Smooth muscle cell (in vitro differentiated cells): ENCODE data around the gene TET2. TPM values are rescaled to one million over a fixed set of nuclear protein-coding genes. Genes with fewer than 3 reads are reported as not detected.

Source experiments
- DNase-seq: peaks from one replicate; lab custom pipeline; 2025; ENCODE audit not compliant: unreplicated experiment; lab: John Stamatoyannopoulos, UW
- H2AFZ ChIP-seq: fragments of 200-600 bp; sonication (generic); 2 replicates; pipeline ENCODE4 v1.6.0; 2016; ENCODE audit warnings: antibody characterized with exemption, low read depth, mild to moderate bottlenecking
- H3F3A ChIP-seq: fragments of 200-600 bp; sonication (generic); 2 replicates; pipeline ENCODE4 v1.6.0; 2017; ENCODE audit warnings: antibody characterized with exemption, low read depth
- H3K27ac ChIP-seq: fragments of 200-600 bp; sonication (generic); 2 replicates; pipeline ENCODE4 v1.5.1; 2016; ENCODE audit warnings: low read depth, mild to moderate bottlenecking
- H3K27me3 ChIP-seq: fragments of 200-600 bp; sonication (generic); 2 replicates; pipeline ENCODE4 v1.6.1; 2016; ENCODE audit warnings: low read depth, mild to moderate bottlenecking
- H3K36me3 ChIP-seq: fragments of 200-600 bp; sonication (generic); 2 replicates; pipeline ENCODE4 v1.5.1; 2016; ENCODE audit warnings: low read depth
- H3K4me1 ChIP-seq: fragments of 200-600 bp; sonication (generic); 2 replicates; pipeline ENCODE4 v1.5.1; 2016; ENCODE audit warnings: low read depth
- H3K4me2 ChIP-seq: fragments of 200-600 bp; sonication (generic); 2 replicates; pipeline ENCODE4 v1.6.0; 2016; ENCODE audit warnings: mild to moderate bottlenecking
- H3K4me3 ChIP-seq: fragments of 200-600 bp; sonication (generic); 2 replicates; pipeline ENCODE4 v1.5.1; 2016; ENCODE audit warnings: mild to moderate bottlenecking
- H3K79me2 ChIP-seq: fragments of 200-600 bp; sonication (generic); 2 replicates; pipeline ENCODE4 v1.6.0; 2016; ENCODE audit warnings: low read depth, mild to moderate bottlenecking
- H3K9ac ChIP-seq: fragments of 200-600 bp; sonication (generic); 2 replicates; pipeline ENCODE4 v1.6.0; 2016; ENCODE audit warnings: low read depth
- H3K9me3 ChIP-seq: fragments of 200-600 bp; sonication (generic); replicated peaks from 2 replicates; pipeline ENCODE4 v1.5.1; 2016; ENCODE audit warnings: low read depth
- H4K20me1 ChIP-seq: fragments of 200-600 bp; sonication (generic); 2 replicates; pipeline ENCODE4 v1.6.0; 2016; ENCODE audit warnings: low read depth
- CTCF ChIP-seq: fragments of 200-600 bp; sonication (generic); IDR thresholded peaks from 2 replicates; pipeline ENCODE4 v1.5.1; 2017; ENCODE audit warnings: borderline replicate concordance, mild to moderate bottlenecking, antibody characterized with exemption; ENCODE audit not compliant: insufficient read depth, poor library complexity, severe bottlenecking
- WGBS: methylation state at CpG from one replicate; pipeline ENCODE4 v1.1.7; 2016; ENCODE audit warnings: low lambda C conversion rate; 5-methylcytosine and 5-hydroxymethylcytosine counted together
- polyA plus RNA-seq: library from polyadenylated mRNA; unstranded; fragments of >200 nt; fragmentation: Nextera tagmentation; extraction: Ambion mirVana; gene quantifications from 2 replicates; pipeline ENCODE4 v1.2.1, GENCODE V29; 2016
- total RNA-seq: library from RNA; depleted of rRNA; stranded (reverse); fragments of >200 nt; gene quantifications from 2 replicates; pipeline ENCODE4 v1.2.3, GENCODE V29; 2014

The TET2 gene
- total and polyA plus RNA-seq, 2 experiments from 2014 or later = 2.7 to 20.5 TPM

DNA sequence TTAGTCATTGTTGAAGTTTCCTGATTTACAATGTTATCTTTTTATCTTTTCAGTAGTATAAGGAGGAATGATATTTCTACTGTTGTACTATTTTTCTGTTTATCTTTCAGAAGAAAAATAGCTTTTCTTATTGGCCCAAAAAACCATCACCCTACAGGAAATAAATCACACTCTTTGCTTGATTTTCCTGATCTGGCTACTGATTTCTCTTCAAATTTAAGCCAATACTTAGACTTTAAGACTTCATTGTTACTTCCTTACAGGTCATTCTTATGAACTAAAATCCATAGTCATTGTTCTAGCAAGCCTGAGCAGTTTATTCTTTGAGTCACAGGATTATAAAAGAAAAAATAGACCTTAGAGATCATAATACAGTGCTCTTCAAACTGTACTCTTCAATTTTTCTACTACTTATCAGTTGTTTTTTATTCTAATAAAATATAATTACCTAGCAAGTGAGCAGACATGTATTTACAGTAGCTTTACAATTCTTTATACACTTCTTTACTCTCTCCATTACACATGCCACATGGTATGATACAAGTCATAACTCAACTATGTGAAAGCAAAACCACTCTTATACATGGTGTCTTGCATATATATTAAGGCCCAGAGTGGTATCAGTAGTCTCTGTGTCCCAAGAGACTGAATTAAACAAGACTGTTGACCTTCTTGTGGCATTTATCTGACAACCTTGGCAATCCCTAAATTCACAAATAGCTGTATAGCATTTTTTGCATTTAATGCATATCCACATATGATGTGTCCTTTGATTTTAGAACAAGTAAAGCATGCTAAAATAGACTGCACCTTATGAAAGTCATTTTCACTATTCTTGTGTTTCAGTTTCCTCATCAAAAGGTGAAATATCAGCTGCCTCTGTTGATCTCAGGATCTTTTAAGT lies 47.9 kb downstream of the TET2 start:
- Histone ChIP-seq H3K79me2 (peaks cover 7% of the 10 kb centered on the region), H3K4me2 (peak overlapping the region; percentile 36), H3K27me3 (no peaks in the 10 kb centered on the region), H3F3A (no peaks in the 10 kb centered on the region), H3K4me3 (no peak overlapping the region), H4K20me1 (peaks cover 31% of the 10 kb centered on the region), H3K27ac (peak overlapping the region; percentile 88), H3K4me1 (no peaks in the 10 kb centered on the region), H3K9me3 (no peaks in the 10 kb centered on the region), H3K36me3 (peaks cover 4% of the 10 kb centered on the region), H2AFZ (no peak overlapping the region), H3K9ac (peak overlapping the region; percentile 19)
- TF ChIP-seq CTCF = no peak
- no peak for DNase-seq

DNA sequence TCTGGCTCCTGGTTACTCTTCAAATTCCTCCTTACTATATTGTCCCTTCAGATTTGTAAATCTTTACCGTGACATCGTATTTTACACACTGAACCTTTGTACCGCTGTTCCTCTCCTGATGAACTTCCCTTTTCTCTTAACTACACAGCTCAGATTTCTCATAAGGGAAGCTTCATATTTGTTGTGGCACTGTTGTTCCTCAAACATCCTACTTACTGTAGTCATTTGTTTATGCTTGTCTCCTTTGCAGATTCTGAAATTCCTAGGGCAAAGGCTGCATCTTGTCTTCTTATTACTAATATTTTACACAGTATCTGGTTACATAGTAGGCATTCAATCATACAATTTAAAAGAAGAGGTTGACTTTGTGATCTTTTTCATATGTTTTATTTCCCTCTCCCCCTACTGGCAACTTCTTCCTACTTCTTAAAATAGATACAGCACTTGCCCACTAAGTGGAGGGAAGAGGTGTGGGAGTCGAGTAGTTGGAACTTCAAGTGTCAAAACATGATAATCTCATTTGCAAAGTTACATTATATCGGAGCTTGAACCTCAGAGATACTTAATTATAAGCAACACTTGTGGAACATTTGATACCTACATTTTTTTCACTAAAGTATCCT lies 50.0 kb downstream of the TET2 start:
- Histone ChIP-seq H3K27me3 (no peaks in the 10 kb centered on the region), H3K27ac (no peak overlapping the region), H4K20me1 (peaks cover 40% of the 10 kb centered on the region), H3K4me1 (no peaks in the 10 kb centered on the region), H3K4me3 (no peak overlapping the region), H3K79me2 (peaks cover 7% of the 10 kb centered on the region), H3K9ac (no peak overlapping the region), H3K9me3 (no peaks in the 10 kb centered on the region), H3K4me2 (no peak overlapping the region), H2AFZ (no peak overlapping the region), H3K36me3 (peaks cover 4% of the 10 kb centered on the region), H3F3A (no peaks in the 10 kb centered on the region)
- TF ChIP-seq CTCF = peak; percentile 13
- no peak for DNase-seq
- 92% methylated on average over 5 of the region's 5 CpGs for WGBS

DNA sequence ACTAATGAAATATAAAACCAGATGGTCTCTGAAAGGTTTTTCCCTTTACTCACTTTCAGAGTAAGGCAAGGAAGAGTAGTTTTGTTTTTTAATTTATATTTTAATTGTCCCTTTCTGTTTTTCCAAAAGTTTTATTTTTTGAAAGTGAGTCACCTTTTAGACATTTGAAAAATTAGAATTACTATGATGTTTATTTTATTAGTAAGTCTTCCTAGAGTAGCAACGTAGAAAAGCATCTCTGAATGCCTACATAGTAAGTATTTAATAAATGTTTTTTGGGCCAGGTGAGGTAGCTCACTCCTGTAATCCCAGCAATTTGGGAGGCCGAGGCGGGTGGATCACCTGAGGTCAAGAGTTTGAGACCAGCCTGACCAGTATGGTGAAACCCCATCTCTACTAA lies 51.1 kb downstream of the TET2 start:
- H3K9me3 ChIP-seq = no peaks in the 10 kb centered on the region
- H3F3A ChIP-seq = no peaks in the 10 kb centered on the region
- H3K36me3 ChIP-seq = peaks cover 4% of the 10 kb centered on the region
- no peak overlapping the region for H3K27ac ChIP-seq
- H4K20me1 ChIP-seq = peaks cover 51% of the 10 kb centered on the region
- peaks cover 13% of the 10 kb centered on the region for H3K79me2 ChIP-seq
- WGBS = 81% methylated on average over 3 of the region's 3 CpGs
- no peak overlapping the region for H3K9ac ChIP-seq
- TF ChIP-seq CTCF = no peak
- no peak overlapping the region for H3K4me3 ChIP-seq
- DNase-seq = no peak
- no peak overlapping the region for H2AFZ ChIP-seq
- no peaks in the 10 kb centered on the region for H3K27me3 ChIP-seq
- no peak overlapping the region for H3K4me2 ChIP-seq
- H3K4me1 ChIP-seq = no peaks in the 10 kb centered on the region
